Mesendoderm (in vitro differentiated cells): Measurements from ENCODE around the gene SFMBT1.

Experiments
- DNase-seq: peaks from one replicate; pipeline ENCODE4 v3.0.0; 2013
- H2AK5ac ChIP-seq: 2 replicates; pipeline ENCODE4 v1.6.1; 2013; ENCODE audit warnings: low read length, inconsistent platforms
- H2BK120ac ChIP-seq: 2 replicates; pipeline ENCODE4 v1.6.1; 2013; ENCODE audit warnings: low read depth, mild to moderate bottlenecking, low read length, moderate library complexity, mixed read lengths
- H2BK15ac ChIP-seq: replicated peaks from 2 replicates; pipeline ENCODE4 v1.6.1; 2013; ENCODE audit warnings: low read depth, mild to moderate bottlenecking, moderate library complexity
- H2BK5ac ChIP-seq: 2 replicates; pipeline ENCODE4 v1.6.1; 2013; ENCODE audit warnings: low read length, inconsistent platforms
- H3K18ac ChIP-seq: 2 replicates; pipeline ENCODE4 v1.6.1; 2013; ENCODE audit warnings: mild to moderate bottlenecking, low read length, mixed read lengths
- H3K23ac ChIP-seq: one replicate; pipeline ENCODE4 v1.6.1; 2013; ENCODE audit warnings: low read length
- H3K27ac ChIP-seq: 2 replicates; pipeline ENCODE4 v1.5.1; 2013; ENCODE audit warnings: low read depth, mild to moderate bottlenecking, inconsistent platforms, low read length, moderate library complexity
- H3K27me3 ChIP-seq: 2 replicates; pipeline ENCODE4 v1.6.1; 2013; ENCODE audit warnings: low read length, control low read depth, mild to moderate bottlenecking, inconsistent platforms; ENCODE audit not compliant: insufficient read depth, poor library complexity
- H3K36me3 ChIP-seq: 2 replicates; pipeline ENCODE4 v1.6.1; 2013; ENCODE audit warnings: low read length, inconsistent platforms; ENCODE audit not compliant: control insufficient read depth, insufficient read depth
- H3K4ac ChIP-seq: one replicate; pipeline ENCODE4 v1.6.1; 2013; ENCODE audit warnings: low read depth, mild to moderate bottlenecking, low read length, moderate library complexity
- H3K4me1 ChIP-seq: 2 replicates; pipeline ENCODE4 v1.6.1; 2013; ENCODE audit warnings: low read depth, low read length, inconsistent platforms; ENCODE audit not compliant: control insufficient read depth
- H3K4me2 ChIP-seq: 2 replicates; pipeline ENCODE4 v1.6.1; 2013; ENCODE audit warnings: low read length
- H3K4me3 ChIP-seq: 2 replicates; pipeline ENCODE4 v1.5.1; 2013; ENCODE audit warnings: mild to moderate bottlenecking, low read length
- H3K56ac ChIP-seq: one replicate; pipeline ENCODE4 v1.6.1; 2013; ENCODE audit warnings: low read length
- H3K79me1 ChIP-seq: 2 replicates; pipeline ENCODE4 v1.6.1; 2013; ENCODE audit warnings: low read length, inconsistent platforms
- H3K79me2 ChIP-seq: 2 replicates; pipeline ENCODE4 v1.6.1; 2013; ENCODE audit warnings: mild to moderate bottlenecking, low read length; ENCODE audit not compliant: control insufficient read depth, insufficient read depth
- H3K9ac ChIP-seq: 2 replicates; pipeline ENCODE4 v1.6.1; 2013; ENCODE audit warnings: low read length, inconsistent platforms
- H4K5ac ChIP-seq: one replicate; pipeline ENCODE4 v1.6.1; 2013; ENCODE audit warnings: low read length
- H4K8ac ChIP-seq: one replicate; pipeline ENCODE4 v1.6.1; 2013; ENCODE audit warnings: low read depth, mild to moderate bottlenecking, control low read depth, low read length, moderate library complexity
- WGBS: extraction: QIAGEN DNeasy Blood & Tissue Kit; methylation state at CpG from one replicate; pipeline ENCODE4 v1.1.7; 2013; ENCODE audit warnings: low lambda C conversion rate, missing lambda C conversion rate; ENCODE audit not compliant: insufficient coverage; ENCODE audit errors: extremely low coverage; 5-methylcytosine and 5-hydroxymethylcytosine counted together

SFMBT1 gene

DNA sequence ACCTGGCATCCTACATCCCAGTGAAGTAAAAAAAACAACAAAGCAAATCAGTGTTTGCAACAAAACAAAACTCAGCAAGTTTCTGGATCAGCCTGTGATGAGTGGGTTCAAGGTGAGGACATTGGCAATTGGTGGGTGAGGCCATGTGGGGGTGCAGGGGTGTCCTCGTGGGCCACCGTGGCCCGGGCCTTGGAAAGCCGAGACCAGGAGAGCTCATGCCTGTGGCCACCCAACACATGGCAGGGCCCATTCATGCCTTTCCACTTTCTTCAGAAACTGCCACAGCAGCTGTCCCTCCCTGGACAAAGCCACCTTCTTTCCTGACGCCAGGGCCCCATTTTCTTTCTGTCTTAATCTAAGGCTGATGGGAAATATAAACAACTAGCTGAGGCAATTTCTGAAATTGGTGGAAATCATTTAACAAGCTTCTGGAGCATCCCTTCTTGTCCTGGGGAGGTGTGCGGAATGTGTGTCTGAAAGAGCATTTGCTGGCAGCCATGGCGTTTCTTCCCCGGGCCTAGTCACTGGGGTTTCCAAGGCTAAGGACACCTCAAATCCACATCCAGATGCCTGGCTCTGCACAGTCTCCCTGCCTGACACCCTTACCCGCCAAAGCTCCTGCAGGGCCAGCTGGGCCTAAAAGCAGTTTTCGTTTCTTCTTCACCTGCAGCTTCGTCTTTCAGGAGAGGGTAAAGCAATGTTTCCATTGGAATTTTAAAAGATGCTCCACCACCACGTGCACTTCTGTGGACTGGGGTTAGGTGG is 34.1 kb upstream of the SFMBT1 start:
- H3K23ac ChIP-seq, result no peak overlapping the region
- no peak overlapping the region for H3K4me3 ChIP-seq
- H3K27me3 ChIP-seq, result no peaks in the 10 kb centered on the region
- no peak overlapping the region for H4K8ac ChIP-seq
- no peak overlapping the region for H3K18ac ChIP-seq
- H2BK120ac ChIP-seq, result no peak overlapping the region
- H3K4me2 ChIP-seq, result no peak overlapping the region
- H3K79me2 ChIP-seq, result no peaks in the 10 kb centered on the region
- no peak for DNase-seq
- no peaks in the 10 kb centered on the region for H3K4me1 ChIP-seq
- no peak overlapping the region for H3K9ac ChIP-seq
- H2BK15ac ChIP-seq, result no peak overlapping the region
- no CpG with 5 or more reads among the region's 12 CpGs for WGBS
- H3K27ac ChIP-seq, result no peak overlapping the region
- no peaks in the 10 kb centered on the region for H3K36me3 ChIP-seq
- H3K4ac ChIP-seq, result no peak overlapping the region
- no peak overlapping the region for H2BK5ac ChIP-seq
- no peak overlapping the region for H3K56ac ChIP-seq
- H3K79me1 ChIP-seq, result no peaks in the 10 kb centered on the region
- no peak overlapping the region for H2AK5ac ChIP-seq
- no peak overlapping the region for H4K5ac ChIP-seq

DNA sequence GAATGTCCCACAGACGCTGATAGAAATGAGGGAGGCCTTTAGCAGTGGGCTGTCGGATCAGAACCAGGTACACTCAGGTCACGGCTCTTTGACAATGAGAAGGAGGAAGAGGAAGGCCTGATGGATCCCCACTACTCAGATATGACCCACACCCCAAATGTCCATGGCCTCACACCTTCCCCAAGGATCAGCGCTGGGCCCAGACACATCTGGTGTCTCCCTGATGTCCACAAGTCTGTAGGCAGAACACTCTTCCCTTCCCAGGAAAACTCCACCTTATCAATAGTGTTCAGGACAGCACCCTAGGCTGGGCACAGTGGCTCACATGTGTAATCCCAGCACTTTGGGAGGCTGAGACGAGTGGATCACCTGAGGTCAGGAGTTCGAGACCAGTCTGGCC is 33.3 kb upstream of the SFMBT1 start:
- Histone ChIP-seq H4K8ac (no peak overlapping the region), H3K56ac (no peak overlapping the region), H3K4me2 (no peak overlapping the region), H2BK5ac (no peak overlapping the region), H2BK120ac (no peak overlapping the region), H3K79me1 (no peaks in the 10 kb centered on the region), H3K4me3 (no peak overlapping the region), H2AK5ac (no peak overlapping the region), H3K4me1 (no peaks in the 10 kb centered on the region), H3K4ac (no peak overlapping the region), H3K9ac (no peak overlapping the region), H4K5ac (no peak overlapping the region), H3K36me3 (no peaks in the 10 kb centered on the region), H3K18ac (no peak overlapping the region), H2BK15ac (no peak overlapping the region), H3K27me3 (no peaks in the 10 kb centered on the region), H3K23ac (no peak overlapping the region), H3K79me2 (no peaks in the 10 kb centered on the region), H3K27ac (no peak overlapping the region)
- DNase-seq, result no peak
- WGBS, result no CpG with 5 or more reads among the region's 6 CpGs

DNA sequence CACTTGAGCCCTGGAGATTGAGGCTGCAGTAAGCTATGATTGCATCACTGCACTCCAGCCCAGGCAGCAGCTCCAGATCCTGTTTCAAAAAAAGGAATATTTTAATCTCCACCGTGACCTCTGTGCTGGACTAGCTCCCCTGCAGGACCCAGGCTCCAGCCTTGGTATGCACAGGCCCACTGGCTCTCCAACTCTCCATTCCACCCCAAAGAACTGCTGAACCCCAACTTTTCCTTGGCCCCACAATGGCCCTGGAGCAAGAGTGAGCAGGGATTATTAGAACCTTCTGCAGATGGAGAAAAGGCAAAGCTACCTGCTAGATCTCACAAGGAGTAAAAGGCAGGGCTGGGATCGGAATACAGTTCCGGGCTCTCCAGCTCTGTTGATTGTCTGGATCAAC is 32.8 kb upstream of the SFMBT1 start:
- no CpG with 5 or more reads among the region's 3 CpGs for WGBS
- no peaks in the 10 kb centered on the region for H3K36me3 ChIP-seq
- no peak overlapping the region for H4K8ac ChIP-seq
- no peak overlapping the region for H2BK120ac ChIP-seq
- no peak overlapping the region for H4K5ac ChIP-seq
- no peak overlapping the region for H3K18ac ChIP-seq
- H3K9ac ChIP-seq, result no peak overlapping the region
- no peak overlapping the region for H3K4me2 ChIP-seq
- no peak overlapping the region for H3K27ac ChIP-seq
- no peak for DNase-seq
- no peak overlapping the region for H2BK15ac ChIP-seq
- no peak overlapping the region for H3K4me3 ChIP-seq
- no peaks in the 10 kb centered on the region for H3K4me1 ChIP-seq
- no peak overlapping the region for H3K56ac ChIP-seq
- H3K4ac ChIP-seq, result no peak overlapping the region
- no peaks in the 10 kb centered on the region for H3K79me1 ChIP-seq
- H3K23ac ChIP-seq, result no peak overlapping the region
- H2BK5ac ChIP-seq, result no peak overlapping the region
- H3K79me2 ChIP-seq, result no peaks in the 10 kb centered on the region
- H2AK5ac ChIP-seq, result no peak overlapping the region
- H3K27me3 ChIP-seq, result no peaks in the 10 kb centered on the region

DNA sequence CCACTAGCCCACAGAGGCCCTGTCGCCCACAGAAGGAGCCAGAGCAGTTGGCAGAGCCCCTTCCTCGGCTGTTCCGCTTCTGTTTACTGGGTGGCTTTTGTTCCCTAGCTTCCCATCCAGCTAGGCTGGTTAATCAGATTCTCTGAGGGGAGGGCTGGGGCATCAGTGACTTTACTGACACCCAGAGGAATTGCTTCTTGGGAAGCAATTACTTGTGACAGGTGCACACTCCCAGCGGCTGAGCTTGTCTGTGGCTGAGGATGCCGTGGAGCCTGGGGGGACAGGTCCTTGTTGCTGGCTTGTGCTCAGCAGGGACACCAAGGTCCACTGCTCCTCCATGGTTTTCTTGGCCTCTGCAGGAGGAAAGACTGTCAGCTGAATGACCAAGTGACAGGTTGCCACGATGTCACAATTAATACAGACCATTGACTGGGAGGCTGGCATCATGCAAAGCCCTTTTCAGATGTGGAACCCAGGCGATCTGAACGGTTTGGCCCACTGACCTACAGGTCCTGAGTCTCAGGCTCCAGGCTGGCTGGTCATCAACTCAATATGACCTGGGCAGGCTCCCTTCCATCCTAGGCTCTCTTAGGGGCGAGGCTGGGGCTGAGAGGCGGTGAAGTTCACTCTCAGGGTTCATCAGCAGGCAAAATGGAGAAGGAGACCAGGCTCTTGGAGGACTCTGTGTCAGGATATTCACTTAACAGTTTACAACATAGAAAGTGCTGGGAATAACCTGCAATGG is 31.8 kb upstream of the SFMBT1 start:
- no peaks in the 10 kb centered on the region for H3K27me3 ChIP-seq
- H3K18ac ChIP-seq, result no peak overlapping the region
- no peaks in the 10 kb centered on the region for H3K36me3 ChIP-seq
- no peak overlapping the region for H3K4me2 ChIP-seq
- H3K27ac ChIP-seq, result no peak overlapping the region
- H3K23ac ChIP-seq, result no peak overlapping the region
- H3K4ac ChIP-seq, result no peak overlapping the region
- H4K5ac ChIP-seq, result no peak overlapping the region
- H3K9ac ChIP-seq, result no peak overlapping the region
- DNase-seq, result no peak
- H2AK5ac ChIP-seq, result no peak overlapping the region
- no peak overlapping the region for H4K8ac ChIP-seq
- no peak overlapping the region for H2BK120ac ChIP-seq
- no peaks in the 10 kb centered on the region for H3K79me1 ChIP-seq
- no peaks in the 10 kb centered on the region for H3K79me2 ChIP-seq
- H2BK15ac ChIP-seq, result no peak overlapping the region
- no CpG with 5 or more reads among the region's 10 CpGs for WGBS
- H3K4me1 ChIP-seq, result no peaks in the 10 kb centered on the region
- H2BK5ac ChIP-seq, result no peak overlapping the region
- no peak overlapping the region for H3K56ac ChIP-seq
- no peak overlapping the region for H3K4me3 ChIP-seq

DNA sequence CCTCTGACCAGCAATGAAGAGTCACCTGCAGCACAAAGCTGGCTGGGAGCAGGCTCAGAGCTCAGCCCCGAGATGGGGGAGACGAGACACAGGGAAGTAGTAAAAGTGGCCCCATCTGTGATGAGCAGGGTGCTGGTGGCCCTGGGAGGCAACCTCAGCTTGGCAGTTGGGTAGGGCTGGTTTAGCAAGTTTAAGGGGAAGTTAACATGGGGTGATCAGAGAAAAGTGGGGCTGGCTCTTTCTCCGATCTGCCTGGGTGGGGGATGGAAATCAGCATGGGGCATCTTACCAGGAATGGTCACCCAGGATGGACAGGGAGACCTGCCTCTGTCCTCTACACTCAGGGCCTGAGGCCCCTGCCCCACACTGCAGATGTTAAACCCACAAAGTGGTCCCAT is 29.9 kb upstream of the SFMBT1 start:
- WGBS, result no CpG with 5 or more reads among the region's 3 CpGs
- Histone ChIP-seq H4K8ac (no peak overlapping the region), H3K27me3 (no peaks in the 10 kb centered on the region), H3K9ac (no peak overlapping the region), H3K4ac (no peak overlapping the region), H3K4me2 (no peak overlapping the region), H3K18ac (no peak overlapping the region), H2BK120ac (no peak overlapping the region), H3K23ac (no peak overlapping the region), H3K4me1 (peaks cover 3% of the 10 kb centered on the region), H2BK15ac (no peak overlapping the region), H4K5ac (no peak overlapping the region), H3K27ac (no peak overlapping the region), H2AK5ac (no peak overlapping the region), H2BK5ac (no peak overlapping the region), H3K36me3 (no peaks in the 10 kb centered on the region), H3K79me2 (no peaks in the 10 kb centered on the region), H3K4me3 (no peak overlapping the region), H3K56ac (no peak overlapping the region), H3K79me1 (no peaks in the 10 kb centered on the region)
- DNase-seq, result no peak
